ENCODE results near the gene HOXC6. TPM values are rescaled to one million over a fixed set of nuclear protein-coding genes. Genes with fewer than 3 reads are reported as not detected.

The HOXC6 gene
- total RNA-seq, 2 donors from 2014 or later, result 0.15 TPM; not detected in 1

GRCh38 chr12:54012631-54013409 lies 15.4 kb upstream of the HOXC6 start:
- no peaks in the 10 kb centered on the region for H3K36me3 ChIP-seq
- intact Hi-C loops (cut with DNase I), result no loop called here
- DNase-seq, result no peak
- peaks cover 92% of the 10 kb centered on the region for H3K27me3 ChIP-seq
- TF ChIP-seq CTCF (IDR thresholded peaks at IDR 0.05), result no peak
- H3K9ac ChIP-seq (ENCODE audit: low read depth in 2 of 2, low read length in 2 of 2), result no peak overlapping the region
- no peak overlapping the region for H3K27ac ChIP-seq
- H3K4me3 ChIP-seq, result no peak overlapping the region
- no peaks in the 10 kb centered on the region for H3K4me1 ChIP-seq
- H3K9me3 ChIP-seq, result no peaks in the 10 kb centered on the region

GRCh38 chr12:54014377-54015017 lies 13.7 kb upstream of the HOXC6 start:
- H3K4me1 ChIP-seq, result peaks cover 6% of the 10 kb centered on the region
- H3K27me3 ChIP-seq, result peaks cover 95% of the 10 kb centered on the region
- H3K27ac ChIP-seq, result no peak overlapping the region

GRCh38 chr12:54015018-54015931 lies 13.0 kb upstream of the HOXC6 start:
- Histone ChIP-seq H3K27me3 (peaks cover 95% of the 10 kb centered on the region), H3K9ac (ENCODE audit: low read depth in 2 of 2, low read length in 2 of 2) (no peak overlapping the region), H3K27ac (no peak overlapping the region), H3K9me3 (no peaks in the 10 kb centered on the region), H3K4me1 (peaks cover 6% of the 10 kb centered on the region), H3K36me3 (no peaks in the 10 kb centered on the region), H3K4me3 (no peak overlapping the region)
- DNase-seq, result no peak
- TF ChIP-seq CTCF (IDR thresholded peaks at IDR 0.05), result no peak
- intact Hi-C loops (cut with DNase I), result no loop called here

More at GRCh38 chr12:54014377-54015017, 13.7 kb upstream of the HOXC6 start:
- Histone ChIP-seq H3K9me3 (no peaks in the 10 kb centered on the region), H3K9ac (ENCODE audit: low read depth in 2 of 2, low read length in 2 of 2) (no peak overlapping the region), H3K4me3 (no peak overlapping the region), H3K36me3 (no peaks in the 10 kb centered on the region)
- intact Hi-C loops (cut with DNase I), result no loop called here
- no peak for TF ChIP-seq CTCF (IDR thresholded peaks at IDR 0.05)
- DNase-seq, result no peak

- Histone ChIP-seq H3K4me3 (no peak overlapping the region), H3K4me1 (peaks cover 6% of the 10 kb centered on the region), H3K9ac (ENCODE audit: low read depth in 2 of 2, low read length in 2 of 2) (no peak overlapping the region), H3K27me3 (peaks cover 96% of the 10 kb centered on the region), H3K27ac (no peak overlapping the region), H3K36me3 (no peaks in the 10 kb centered on the region), H3K9me3 (no peaks in the 10 kb centered on the region)
- TF ChIP-seq CTCF (IDR thresholded peaks at IDR 0.05), result no peak
- DNase-seq, result no peak
- intact Hi-C loops (cut with DNase I), result no loop called here
These were observed 12.2 kb upstream of the HOXC6 start for GRCh38 chr12:54016051-54016450.

GRCh38 chr12:54016478-54016964 lies 11.7 kb upstream of the HOXC6 start:
- intact Hi-C loops (cut with DNase I), result no loop called here
- H3K27ac ChIP-seq, result no peak overlapping the region
- no peaks in the 10 kb centered on the region for H3K36me3 ChIP-seq
- peaks cover 97% of the 10 kb centered on the region for H3K27me3 ChIP-seq
- no peak overlapping the region for H3K4me3 ChIP-seq
- H3K9ac ChIP-seq (ENCODE audit: low read depth in 2 of 2, low read length in 2 of 2), result no peak overlapping the region
- no peak for TF ChIP-seq CTCF (IDR thresholded peaks at IDR 0.05)
- peaks cover 6% of the 10 kb centered on the region for H3K4me1 ChIP-seq
- peak; percentile 40 for DNase-seq
- no peaks in the 10 kb centered on the region for H3K9me3 ChIP-seq

Measured in colonic mucosa (tissue), 4 donors.